Heart left ventricle (tissue), 13 donors: ENCODE measurements around the gene ALPG.
"Not testable (repeated sequence)": the region's sequence is repeated elsewhere in the genome, so short reads cannot be mapped to it uniquely, and the experiment has no call there.

ENCODE experiments used
- CTCF ChIP-seq, 12 donors: fragments of 200-600 bp; sonication (generic) in 4 of 12; IDR thresholded peaks; one replicate each; pipeline versions ENCODE4 v1.5.0 to v1.8.0; 2018 to 2022; ENCODE audit warnings: antibody characterized with exemption in 12 of 12, mild to moderate bottlenecking in 5 of 12
- POLR2A ChIP-seq, 2 donors: fragments of 450-650 bp; IDR thresholded peaks; one replicate each; pipeline ENCODE4 v1.6.1; 2017; ENCODE audit warnings: antibody characterized with exemption in 2 of 2, mild to moderate bottlenecking in 2 of 2, moderate library complexity in 2 of 2
- donor health status: ischemic (EF 13 %, LVEDD 7.1; RV severe dilation, severe dysfunction).
- donor health status: DM: no; HTN: yes; CAD: no.
- donor health status: DM: no; HTN: no; CAD: no.
- donor health status: ischemic (EF 25% LVEDD 6.9; RV normal size, moderate dysfunction).
- donor health status: ischemic (EF 25% LVEDD 5.7; RV mildly dilated, moderate dysfunction).
- donor health status: ischemic (EF 35%, LVEDD 5.7; RV mildly dilated, moderate dysfunction).
- donor health status: nonischemic (EF 11% LVEDD 7.7; RV severe dilation, severe dysfunction).
- donor health status: DM: yes; HTN: yes; CAD: no.
- donor health status: PGD.
- donor health status: ischemic (EF 29% LVEDD 5.4; RV normal size, mild dysfunction).
- donor health status: nonischemic (EF 23%, LVEDD 6.1; RV moderate dilation, normal function).

- not testable (repeated sequence) for TF ChIP-seq CTCF, POLR2A (IDR thresholded peaks at IDR 0.05)
Observed at GRCh38 chr2:232408269-232408668, 1.6 kb downstream of the ALPG start.
